Spleen (tissue), 7 donors: ENCODE data around the gene RCC1.

Experiments
- POLR2AphosphoS5 ChIP-seq, 3 donors: sonication (generic); formaldehyde crosslinking; IDR thresholded peaks; one replicate each; pipeline ENCODE4 v1.5.1; 2017; ENCODE audit warnings: antibody characterized with exemption in 3 of 3
- TF ChIP-seq, protein P1 (sequence below), 11 experiments: fragments of 200-600 bp in 7 of 11; fragments of 450-650 bp in 4 of 11; sonication (generic) in 4 of 11; IDR thresholded peaks in 8 of 11; conservative IDR thresholded peaks in 3 of 11; 1 replicate in 7 of 11; 2 replicates in 4 of 11; pipeline versions ENCODE4 v1.4.0 to v1.8.0; 2016 to 2021; ENCODE audit warnings: antibody characterized with exemption in 11 of 11, inconsistent platforms in 4 of 11, mild to moderate bottlenecking in 1 of 11
- donor health status: DM: no; HTN: no; CAD: no; lungs with moderate emphysema.
- donor health status: DM: no; HTN: no; CAD: no.
- donor health status: DM: no; HTN: no; CAD: no.

DNA sequence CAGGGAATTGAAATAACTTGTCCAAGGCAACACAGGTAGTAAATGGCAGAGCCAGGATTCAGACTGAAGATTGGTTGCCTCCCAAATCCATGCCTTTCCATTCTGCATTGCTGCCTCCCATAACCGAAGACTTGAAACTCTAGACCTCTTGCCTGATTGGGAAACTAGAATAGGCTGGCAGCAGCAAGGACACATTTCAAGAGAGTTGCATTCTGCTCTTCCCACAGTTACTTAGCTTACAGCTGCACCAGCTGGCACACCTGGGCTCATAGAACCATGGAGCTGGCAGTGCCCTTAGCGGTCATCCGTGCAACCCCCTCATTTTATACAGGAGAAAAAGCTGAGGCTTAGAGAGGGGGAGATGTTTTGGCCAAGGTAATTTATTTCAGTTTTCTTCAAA is 55.0 kb downstream of the RCC1 start:
- TF ChIP-seq, protein P1, sequence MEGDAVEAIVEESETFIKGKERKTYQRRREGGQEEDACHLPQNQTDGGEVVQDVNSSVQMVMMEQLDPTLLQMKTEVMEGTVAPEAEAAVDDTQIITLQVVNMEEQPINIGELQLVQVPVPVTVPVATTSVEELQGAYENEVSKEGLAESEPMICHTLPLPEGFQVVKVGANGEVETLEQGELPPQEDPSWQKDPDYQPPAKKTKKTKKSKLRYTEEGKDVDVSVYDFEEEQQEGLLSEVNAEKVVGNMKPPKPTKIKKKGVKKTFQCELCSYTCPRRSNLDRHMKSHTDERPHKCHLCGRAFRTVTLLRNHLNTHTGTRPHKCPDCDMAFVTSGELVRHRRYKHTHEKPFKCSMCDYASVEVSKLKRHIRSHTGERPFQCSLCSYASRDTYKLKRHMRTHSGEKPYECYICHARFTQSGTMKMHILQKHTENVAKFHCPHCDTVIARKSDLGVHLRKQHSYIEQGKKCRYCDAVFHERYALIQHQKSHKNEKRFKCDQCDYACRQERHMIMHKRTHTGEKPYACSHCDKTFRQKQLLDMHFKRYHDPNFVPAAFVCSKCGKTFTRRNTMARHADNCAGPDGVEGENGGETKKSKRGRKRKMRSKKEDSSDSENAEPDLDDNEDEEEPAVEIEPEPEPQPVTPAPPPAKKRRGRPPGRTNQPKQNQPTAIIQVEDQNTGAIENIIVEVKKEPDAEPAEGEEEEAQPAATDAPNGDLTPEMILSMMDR (IDR thresholded peaks at IDR 0.05 in 8 of 11, conservative IDR thresholded peaks at IDR 0.05 in 3 of 11) = no peak
- no peak for TF ChIP-seq POLR2AphosphoS5 (IDR thresholded peaks at IDR 0.05)
